Liver (tissue), 5 donors: ENCODE data around the gene UPF3A. TPM values are rescaled to one million over a fixed set of nuclear protein-coding genes. Genes with fewer than 3 reads are reported as not detected.

Source experiments
- polyA plus RNA-seq, 2 donors: library from polyadenylated mRNA; stranded (reverse) in 1 of 2; unstranded in 1 of 2; fragments of 200-250 nt in 1 of 2; fragments of >200 nt in 1 of 2; fragmentation: Nextera tagmentation in 1 of 2; extraction: Ambion mirVana in 1 of 2; gene quantifications; one replicate each; pipeline versions ENCODE4 v1.2.1 to v1.2.3, GENCODE V29; 2013 to 2015
- small RNA-seq: library from RNA; depleted of rRNA; stranded (forward); fragments of <200 nt; gene quantifications from one replicate; pipeline ENCODE3, GENCODE V24; 2014
- total RNA-seq, 2 donors: library from RNA; depleted of rRNA; stranded (reverse); fragments of >200 nt; gene quantifications; one replicate each; pipeline ENCODE4 v1.2.3, GENCODE V29; 2014
- donor health status: healthy.
- donor health status: healthy.
- donor health status: healthy.

UPF3A gene
- total and polyA plus RNA-seq, 4 donors = 11.0 to 26.5 (median 17.2) TPM

Small RNA genes within 50 kb of the gene (small RNA-seq; reads per million reads assigned to genes)
- gene MIR4502 (not detected), gene MIR548AR (not detected)

Other genes with a start within 250 kb of the UPF3A start
- 1 to 10 TPM; 5.8 to 5.9 TPM for gene RASA3, start 149.0 kb upstream of the UPF3A start, total RNA-seq
- 1 to 10 TPM in 1 of 2 donors, under 1 TPM in 1; 0.64 to 1.8 TPM for gene RASA3, start 149.0 kb upstream of the UPF3A start, polyA plus RNA-seq
- not detected for gene CFAP97D2, start 102.3 kb upstream of the UPF3A start, total RNA-seq
- not detected for gene CFAP97D2, start 102.3 kb upstream of the UPF3A start, polyA plus RNA-seq
- 10 to 100 TPM; 34.1 to 38.7 TPM for gene CDC16, start 46.7 kb upstream of the UPF3A start, total RNA-seq
- 10 to 100 TPM; 23.0 to 27.5 TPM for gene CDC16, start 46.7 kb upstream of the UPF3A start, polyA plus RNA-seq
- 10 to 100 TPM in 1 of 2 donors, 1 to 10 TPM in 1; 8.3 to 15.1 TPM for gene CHAMP1, start 32.9 kb downstream of the UPF3A start, total RNA-seq
- gene CHAMP1, start 32.9 kb downstream of the UPF3A start, polyA plus RNA-seq = 1 to 10 TPM; 6.2 to 7.3 TPM